MM.1S (cell line): Measurements from ENCODE around the gene SEMA6A.

Experiments
- EZH2 ChIP-seq: fragments of 300-600 bp; sonication (generic); optimal IDR thresholded peaks from 2 replicates; pipeline ENCODE3; 2017; ENCODE audit warnings: low read depth, mild to moderate bottlenecking, antibody characterized with exemption, low read length, mixed read lengths
- EZH2phosphoT487 ChIP-seq: fragments of 300-600 bp; sonication (generic); IDR thresholded peaks from 2 replicates; pipeline ENCODE4 v1.6.1; 2018; ENCODE audit warnings: antibody characterized with exemption, low read length
- TF ChIP-seq, protein P1 (sequence below): fragments of 300-600 bp; sonication (generic); IDR thresholded peaks from 2 replicates; pipeline ENCODE4 v1.5.1; 2016; ENCODE audit warnings: antibody characterized with exemption, low read length, mixed read lengths

DNA sequence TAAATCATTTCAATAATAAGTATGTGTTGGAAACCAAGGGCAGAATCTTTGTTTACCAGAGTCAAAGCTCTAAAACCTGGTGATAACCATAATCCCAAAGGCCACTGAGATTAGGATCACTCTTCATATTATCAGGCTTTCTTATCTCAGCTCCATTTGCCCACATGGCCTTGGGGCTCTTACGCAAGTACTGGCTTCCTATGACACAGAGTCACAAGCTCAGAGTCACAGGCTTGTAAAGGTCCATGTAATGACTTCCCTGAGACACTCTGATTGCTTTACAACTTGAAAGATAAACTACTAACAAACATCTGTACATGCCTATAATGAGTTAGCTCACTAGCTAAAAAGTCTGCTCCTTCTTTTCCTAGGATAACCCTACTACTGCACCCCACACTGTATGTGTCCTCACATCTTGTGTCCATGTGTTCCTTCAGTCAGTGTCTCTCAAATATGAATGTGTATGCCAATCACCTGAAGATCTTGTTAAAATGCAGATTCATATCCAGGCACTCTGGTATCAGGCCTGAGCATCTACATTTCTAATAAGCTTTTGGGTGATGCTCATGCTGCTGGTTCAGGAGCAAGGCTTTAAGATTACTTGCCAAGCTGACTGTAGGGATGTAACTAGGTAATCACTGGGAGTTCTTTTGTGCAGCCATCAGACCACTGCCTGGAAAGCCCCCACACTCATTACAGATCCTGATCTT, 28.4 kb downstream of the SEMA6A start:
- TF ChIP-seq, protein P1, sequence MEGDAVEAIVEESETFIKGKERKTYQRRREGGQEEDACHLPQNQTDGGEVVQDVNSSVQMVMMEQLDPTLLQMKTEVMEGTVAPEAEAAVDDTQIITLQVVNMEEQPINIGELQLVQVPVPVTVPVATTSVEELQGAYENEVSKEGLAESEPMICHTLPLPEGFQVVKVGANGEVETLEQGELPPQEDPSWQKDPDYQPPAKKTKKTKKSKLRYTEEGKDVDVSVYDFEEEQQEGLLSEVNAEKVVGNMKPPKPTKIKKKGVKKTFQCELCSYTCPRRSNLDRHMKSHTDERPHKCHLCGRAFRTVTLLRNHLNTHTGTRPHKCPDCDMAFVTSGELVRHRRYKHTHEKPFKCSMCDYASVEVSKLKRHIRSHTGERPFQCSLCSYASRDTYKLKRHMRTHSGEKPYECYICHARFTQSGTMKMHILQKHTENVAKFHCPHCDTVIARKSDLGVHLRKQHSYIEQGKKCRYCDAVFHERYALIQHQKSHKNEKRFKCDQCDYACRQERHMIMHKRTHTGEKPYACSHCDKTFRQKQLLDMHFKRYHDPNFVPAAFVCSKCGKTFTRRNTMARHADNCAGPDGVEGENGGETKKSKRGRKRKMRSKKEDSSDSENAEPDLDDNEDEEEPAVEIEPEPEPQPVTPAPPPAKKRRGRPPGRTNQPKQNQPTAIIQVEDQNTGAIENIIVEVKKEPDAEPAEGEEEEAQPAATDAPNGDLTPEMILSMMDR, result no peak
- TF ChIP-seq EZH2, result no peak
- TF ChIP-seq EZH2phosphoT487, result no peak
